Erythroblast (primary cell): Measurements from ENCODE around the gene LRRC17.

Experiments
- GATA1 ChIP-seq: IDR thresholded peaks from 2 replicates; pipeline ENCODE4 v1.6.1; 2011; ENCODE audit warnings: low read depth, mild to moderate bottlenecking, control low read depth, low read length, moderate library complexity
- POLR2A ChIP-seq: IDR thresholded peaks from 2 replicates; pipeline ENCODE4 v1.6.1; 2011; ENCODE audit warnings: mild to moderate bottlenecking, low read length

DNA sequence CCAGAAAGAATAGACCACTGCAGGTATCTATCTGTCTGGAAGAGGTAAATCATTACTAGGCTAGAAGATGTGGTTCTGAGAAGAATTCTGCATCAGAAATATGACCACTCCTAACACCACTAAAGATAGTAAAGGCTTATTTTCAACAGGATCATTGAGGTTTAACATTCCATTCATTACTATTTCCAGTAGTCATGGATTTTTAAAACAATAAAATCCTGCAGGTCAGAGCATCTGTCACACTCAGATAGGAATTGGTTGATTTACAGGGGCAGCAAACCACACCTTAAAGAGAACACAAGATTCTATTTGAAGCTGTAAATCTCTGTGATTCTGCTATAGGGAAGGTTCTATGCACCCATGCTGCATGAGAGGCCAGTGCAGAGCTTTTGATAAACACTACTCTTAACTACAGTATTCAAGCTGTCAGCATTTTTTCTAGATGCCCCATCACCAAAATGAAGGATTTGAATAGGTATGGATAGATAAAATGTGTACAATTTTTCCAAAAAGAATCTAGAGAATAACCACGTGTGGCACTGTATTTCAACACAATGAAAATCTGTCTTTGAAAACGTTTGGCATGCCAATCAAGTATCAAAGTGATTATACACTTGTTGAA lies 14.6 kb downstream of the LRRC17 start:
- TF ChIP-seq POLR2A = no peak
- no peak for TF ChIP-seq GATA1
